Hepatocyte (in vitro differentiated cells): ENCODE results near the gene TUBGCP3. TPM values are rescaled to one million over a fixed set of nuclear protein-coding genes. Genes with fewer than 3 reads are reported as not detected.

Experiments
- DNase-seq: peaks from one replicate; pipeline ENCODE4 v3.0.0-alpha.2; 2016; ENCODE audit warnings: low spot score
- H2AFZ ChIP-seq: fragments of 200-600 bp; sonication (generic); 2 replicates; pipeline ENCODE4 v1.6.0; 2016; ENCODE audit warnings: antibody characterized with exemption, mild to moderate bottlenecking
- H3K27ac ChIP-seq: fragments of 200-600 bp; sonication (generic); 2 replicates; pipeline ENCODE4 v1.5.1; 2016; ENCODE audit warnings: mild to moderate bottlenecking
- H3K27me3 ChIP-seq: fragments of 200-600 bp; sonication (generic); 2 replicates; pipeline ENCODE4 v1.6.1; 2016
- H3K36me3 ChIP-seq: fragments of 200-600 bp; sonication (generic); replicated peaks from 2 replicates; pipeline ENCODE4 v1.5.1; 2016; ENCODE audit warnings: low read depth; ENCODE audit not compliant: insufficient read depth
- H3K4me1 ChIP-seq: fragments of 200-600 bp; sonication (generic); 2 replicates; pipeline ENCODE4 v1.5.1; 2016; ENCODE audit warnings: mild to moderate bottlenecking, moderate library complexity; ENCODE audit not compliant: insufficient read depth
- H3K4me2 ChIP-seq: fragments of 200-600 bp; sonication (generic); 2 replicates; pipeline ENCODE4 v1.6.0; 2016
- H3K4me3 ChIP-seq: fragments of 200-600 bp; sonication (generic); 2 replicates; pipeline ENCODE4 v1.5.1; 2016; ENCODE audit warnings: mild to moderate bottlenecking
- H3K79me2 ChIP-seq: fragments of 200-600 bp; sonication (generic); 2 replicates; pipeline ENCODE4 v1.6.0; 2017; ENCODE audit warnings: mild to moderate bottlenecking
- H3K9me2 ChIP-seq: fragments of 200-600 bp; sonication (generic); replicated peaks from 2 replicates; pipeline ENCODE4 v1.6.0; 2017; ENCODE audit warnings: mild to moderate bottlenecking; ENCODE audit not compliant: insufficient read depth
- H3K9me3 ChIP-seq: fragments of 200-600 bp; sonication (generic); 2 replicates; pipeline ENCODE4 v1.5.1; 2016; ENCODE audit warnings: low read depth, mild to moderate bottlenecking
- H4K20me1 ChIP-seq: fragments of 200-600 bp; sonication (generic); 2 replicates; pipeline ENCODE4 v1.6.0; 2016; ENCODE audit warnings: mild to moderate bottlenecking; ENCODE audit not compliant: insufficient read depth, poor library complexity, severe bottlenecking
- EZH2 ChIP-seq: fragments of 200-600 bp; sonication (generic); IDR thresholded peaks from 2 replicates; pipeline ENCODE4 v1.6.1; 2016; ENCODE audit warnings: antibody characterized with exemption, mild to moderate bottlenecking, borderline replicate concordance
- EZH2phosphoT487 ChIP-seq: fragments of 200-600 bp; sonication (generic); IDR thresholded peaks from one replicate; pipeline ENCODE4 v1.6.1; 2018; ENCODE audit warnings: antibody characterized with exemption, mild to moderate bottlenecking, low read depth, moderate library complexity; ENCODE audit not compliant: unreplicated experiment, severe bottlenecking
- WGBS: methylation state at CpG from one replicate; pipeline ENCODE4 v1.1.6; 2016; ENCODE audit warnings: low lambda C conversion rate; ENCODE audit errors: missing lambda C conversion rate; 5-methylcytosine and 5-hydroxymethylcytosine counted together
- polyA plus RNA-seq: library from polyadenylated mRNA; unstranded; fragments of >200 nt; fragmentation: Nextera tagmentation; extraction: Ambion mirVana; gene quantifications from 2 replicates; pipeline ENCODE4 v1.2.1, GENCODE V29; 2016
- total RNA-seq: library from RNA; depleted of rRNA; stranded (reverse); fragments of >200 nt; gene quantifications from 2 replicates; pipeline ENCODE4 v1.2.3, GENCODE V29; 2014
- TF ChIP-seq, protein P1 (sequence below): fragments of 200-600 bp; sonication (generic); IDR thresholded peaks from 2 replicates; pipeline ENCODE4 v1.5.1; 2016; ENCODE audit warnings: antibody characterized with exemption, mild to moderate bottlenecking; ENCODE audit not compliant: poor library complexity

TUBGCP3 gene
- total and polyA plus RNA-seq, 2 experiments from 2014 or later, result 9.7 to 11.1 TPM

DNA sequence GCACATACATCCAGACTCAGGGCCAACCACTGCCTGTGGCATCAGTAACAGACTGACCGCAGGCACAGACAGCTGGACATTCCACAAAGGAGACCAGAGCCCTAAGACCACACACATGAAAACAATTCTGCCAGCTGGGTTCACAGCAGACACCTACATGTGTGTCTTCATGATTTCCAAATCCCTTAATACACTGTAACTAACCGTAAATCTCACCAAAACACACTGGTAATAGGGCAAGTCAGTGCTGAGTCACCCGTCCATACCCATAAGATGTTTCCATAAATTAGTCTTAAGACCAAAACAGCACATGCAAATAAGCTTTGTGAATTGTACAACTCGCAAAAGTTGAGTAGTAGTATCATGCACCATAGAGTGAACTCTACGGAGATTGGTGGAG lies 65.4 kb downstream of the TUBGCP3 start:
- H3K79me2 ChIP-seq, result no peaks in the 10 kb centered on the region
- no peak overlapping the region for H3K4me2 ChIP-seq
- no peaks in the 10 kb centered on the region for H3K4me1 ChIP-seq
- no peaks in the 10 kb centered on the region for H3K36me3 ChIP-seq
- DNase-seq, result no peak
- H4K20me1 ChIP-seq, result no peaks in the 10 kb centered on the region
- TF ChIP-seq EZH2 (no peak), EZH2phosphoT487 (no peak)
- TF ChIP-seq, protein P1, sequence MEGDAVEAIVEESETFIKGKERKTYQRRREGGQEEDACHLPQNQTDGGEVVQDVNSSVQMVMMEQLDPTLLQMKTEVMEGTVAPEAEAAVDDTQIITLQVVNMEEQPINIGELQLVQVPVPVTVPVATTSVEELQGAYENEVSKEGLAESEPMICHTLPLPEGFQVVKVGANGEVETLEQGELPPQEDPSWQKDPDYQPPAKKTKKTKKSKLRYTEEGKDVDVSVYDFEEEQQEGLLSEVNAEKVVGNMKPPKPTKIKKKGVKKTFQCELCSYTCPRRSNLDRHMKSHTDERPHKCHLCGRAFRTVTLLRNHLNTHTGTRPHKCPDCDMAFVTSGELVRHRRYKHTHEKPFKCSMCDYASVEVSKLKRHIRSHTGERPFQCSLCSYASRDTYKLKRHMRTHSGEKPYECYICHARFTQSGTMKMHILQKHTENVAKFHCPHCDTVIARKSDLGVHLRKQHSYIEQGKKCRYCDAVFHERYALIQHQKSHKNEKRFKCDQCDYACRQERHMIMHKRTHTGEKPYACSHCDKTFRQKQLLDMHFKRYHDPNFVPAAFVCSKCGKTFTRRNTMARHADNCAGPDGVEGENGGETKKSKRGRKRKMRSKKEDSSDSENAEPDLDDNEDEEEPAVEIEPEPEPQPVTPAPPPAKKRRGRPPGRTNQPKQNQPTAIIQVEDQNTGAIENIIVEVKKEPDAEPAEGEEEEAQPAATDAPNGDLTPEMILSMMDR, result no peak
- H3K27ac ChIP-seq, result no peak overlapping the region
- no peaks in the 10 kb centered on the region for H3K9me3 ChIP-seq
- no peak overlapping the region for H3K4me3 ChIP-seq
- no peaks in the 10 kb centered on the region for H3K27me3 ChIP-seq
- WGBS, result 91% methylated on average over 5 of the region's 5 CpGs
- H2AFZ ChIP-seq, result no peak overlapping the region
- no peaks in the 10 kb centered on the region for H3K9me2 ChIP-seq

- no peaks in the 10 kb centered on the region for H3K79me2 ChIP-seq
- no peak overlapping the region for H3K4me2 ChIP-seq
- H3K4me3 ChIP-seq, result no peak overlapping the region
- H3K27ac ChIP-seq, result no peak overlapping the region
- WGBS, result 96% methylated on average over 3 of the region's 3 CpGs
- H3K27me3 ChIP-seq, result no peaks in the 10 kb centered on the region
- H3K4me1 ChIP-seq, result no peaks in the 10 kb centered on the region
- H3K9me2 ChIP-seq, result no peaks in the 10 kb centered on the region
- TF ChIP-seq, protein P1, result no peak
- TF ChIP-seq EZH2, result no peak
- TF ChIP-seq EZH2phosphoT487, result no peak
- no peak overlapping the region for H2AFZ ChIP-seq
- no peaks in the 10 kb centered on the region for H3K9me3 ChIP-seq
- no peaks in the 10 kb centered on the region for H3K36me3 ChIP-seq
- H4K20me1 ChIP-seq, result no peaks in the 10 kb centered on the region
- no peak for DNase-seq
Measured at GRCh38 chr13:112521073-112521685, 66.8 kb downstream of the TUBGCP3 start.

DNA sequence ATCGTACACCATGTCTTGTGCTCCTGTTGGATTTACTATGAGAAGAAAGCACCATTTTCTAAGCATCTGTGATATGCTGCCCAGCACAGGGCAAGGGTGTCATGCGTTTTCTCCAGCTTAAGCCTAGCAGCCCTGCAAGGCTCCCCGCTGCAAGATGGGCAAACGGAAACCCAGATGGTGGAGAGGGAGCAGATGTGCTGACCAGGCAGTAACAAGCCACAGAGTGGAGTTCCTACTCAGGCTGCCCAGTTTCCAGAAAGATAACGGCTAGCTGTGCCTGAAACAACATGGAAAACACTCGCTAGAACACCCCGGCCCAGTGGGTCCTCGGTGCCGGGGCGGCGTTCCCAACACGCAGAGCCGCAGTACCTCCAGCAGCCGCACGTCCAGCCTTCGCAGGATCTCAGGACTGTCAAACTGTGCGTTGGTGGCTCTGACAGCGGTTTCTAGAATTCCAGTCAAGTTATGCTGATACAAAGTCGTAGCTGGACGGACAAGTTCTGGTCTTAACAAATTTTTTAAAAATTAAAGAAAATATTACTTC lies 68.4 kb downstream of the TUBGCP3 start:
- H4K20me1 ChIP-seq, result no peaks in the 10 kb centered on the region
- no peak for DNase-seq
- no peaks in the 10 kb centered on the region for H3K27me3 ChIP-seq
- H3K4me1 ChIP-seq, result no peaks in the 10 kb centered on the region
- 98% methylated on average over 20 of the region's 20 CpGs for WGBS
- no peak overlapping the region for H3K4me3 ChIP-seq
- no peaks in the 10 kb centered on the region for H3K36me3 ChIP-seq
- H3K9me3 ChIP-seq, result no peaks in the 10 kb centered on the region
- H3K27ac ChIP-seq, result no peak overlapping the region
- H3K79me2 ChIP-seq, result no peaks in the 10 kb centered on the region
- no peak overlapping the region for H3K4me2 ChIP-seq
- no peak overlapping the region for H2AFZ ChIP-seq
- TF ChIP-seq EZH2, result no peak
- TF ChIP-seq EZH2phosphoT487, result no peak
- TF ChIP-seq, protein P1, result no peak
- H3K9me2 ChIP-seq, result no peaks in the 10 kb centered on the region
